HL-60/S4 treated with retinoic acid at 250 ng/mL for 4 days and 3 days (cell line): ENCODE data around the gene PLXND1.
"Not testable (repeated sequence)": the region's sequence is repeated elsewhere in the genome, so short reads cannot be mapped to it uniquely, and the experiment has no call there.

Experiments used
- in situ Hi-C: fragments of 300-500 bp; cut with MboI; formaldehyde crosslinking; loops from 2 replicates; pipeline ENCODE4 v1.7.0; 2022; ENCODE audit warnings: low sequenced_read_pairs

Gene PLXND1

DNA sequence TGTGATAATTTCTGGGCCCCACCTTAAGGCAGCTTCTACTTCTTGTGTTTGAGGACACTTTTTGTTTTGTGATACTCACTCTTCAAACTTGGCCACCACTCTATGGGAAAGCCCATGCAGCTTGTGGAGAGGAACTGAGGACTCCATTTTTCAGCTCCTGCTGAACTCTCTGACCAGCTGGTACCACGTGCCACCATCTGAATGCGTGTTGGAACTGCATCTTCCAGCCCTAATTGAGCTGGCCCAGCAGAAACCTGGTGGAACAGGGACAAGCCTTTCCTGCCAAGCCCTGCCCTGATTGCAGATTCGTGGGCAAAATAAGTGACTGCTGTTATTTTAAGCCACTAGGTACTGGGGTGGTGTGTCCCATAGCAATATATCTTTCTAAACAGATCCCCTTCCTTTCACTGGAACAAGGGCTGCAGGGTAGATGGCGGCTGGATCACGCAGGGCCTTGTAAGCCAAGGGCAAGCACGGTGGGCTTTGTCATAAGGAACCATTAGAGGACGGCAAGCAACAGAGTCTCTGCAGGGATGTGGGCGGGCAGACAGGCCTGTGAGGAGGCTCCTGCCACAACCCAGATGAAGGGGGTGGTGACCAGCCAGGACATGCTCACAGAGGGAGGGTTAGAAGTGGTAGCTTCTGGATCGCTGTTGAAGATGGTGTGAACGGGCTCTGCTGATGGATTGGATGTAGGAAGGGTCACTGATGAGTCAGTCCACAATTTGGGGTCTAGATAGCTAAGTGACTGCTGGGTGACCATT lies 54.0 kb downstream of the PLXND1 start:
- in situ Hi-C loops = no loop called here

GRCh38 chr3:129549805-129550204 lies 56.7 kb downstream of the PLXND1 start:
- in situ Hi-C loops = no loop called here

DNA sequence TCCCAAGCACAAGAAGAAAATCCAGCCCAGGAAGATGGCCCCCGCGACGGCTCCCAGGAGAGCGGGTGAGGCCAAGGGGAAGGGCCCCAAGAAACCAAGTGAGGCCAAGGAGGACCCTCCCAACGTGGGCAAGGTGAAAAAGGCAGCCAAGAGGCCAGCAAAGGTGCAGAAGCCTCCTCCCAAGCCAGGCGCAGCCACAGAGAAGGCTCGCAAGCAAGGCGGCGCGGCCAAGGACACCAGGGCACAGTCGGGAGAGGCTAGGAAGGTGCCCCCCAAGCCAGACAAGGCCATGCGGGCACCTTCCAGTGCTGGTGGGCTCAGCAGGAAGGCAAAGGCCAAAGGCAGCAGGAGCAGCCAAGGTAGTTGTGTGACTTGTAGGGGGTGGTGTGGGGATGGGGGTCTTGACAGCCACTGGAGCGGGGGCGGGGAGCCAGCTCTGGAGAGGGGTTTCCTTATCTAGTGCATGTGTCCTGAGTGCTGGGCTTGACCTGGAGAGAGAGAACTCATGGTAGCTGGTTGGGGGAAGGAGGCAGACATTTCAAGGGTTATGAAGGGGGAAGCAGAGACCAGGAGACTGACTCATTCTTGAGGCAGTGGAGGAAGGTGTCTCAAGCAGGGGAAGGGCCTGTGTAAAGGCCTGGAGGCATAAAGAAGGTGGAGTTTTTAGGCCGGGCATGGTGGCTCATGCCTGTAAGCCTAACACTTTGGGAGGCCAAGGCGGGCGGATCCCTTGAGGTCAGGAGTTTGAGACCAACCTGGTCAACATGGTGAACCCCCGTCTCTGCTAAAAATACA lies 57.3 kb downstream of the PLXND1 start:
- in situ Hi-C loops = no loop called here

DNA sequence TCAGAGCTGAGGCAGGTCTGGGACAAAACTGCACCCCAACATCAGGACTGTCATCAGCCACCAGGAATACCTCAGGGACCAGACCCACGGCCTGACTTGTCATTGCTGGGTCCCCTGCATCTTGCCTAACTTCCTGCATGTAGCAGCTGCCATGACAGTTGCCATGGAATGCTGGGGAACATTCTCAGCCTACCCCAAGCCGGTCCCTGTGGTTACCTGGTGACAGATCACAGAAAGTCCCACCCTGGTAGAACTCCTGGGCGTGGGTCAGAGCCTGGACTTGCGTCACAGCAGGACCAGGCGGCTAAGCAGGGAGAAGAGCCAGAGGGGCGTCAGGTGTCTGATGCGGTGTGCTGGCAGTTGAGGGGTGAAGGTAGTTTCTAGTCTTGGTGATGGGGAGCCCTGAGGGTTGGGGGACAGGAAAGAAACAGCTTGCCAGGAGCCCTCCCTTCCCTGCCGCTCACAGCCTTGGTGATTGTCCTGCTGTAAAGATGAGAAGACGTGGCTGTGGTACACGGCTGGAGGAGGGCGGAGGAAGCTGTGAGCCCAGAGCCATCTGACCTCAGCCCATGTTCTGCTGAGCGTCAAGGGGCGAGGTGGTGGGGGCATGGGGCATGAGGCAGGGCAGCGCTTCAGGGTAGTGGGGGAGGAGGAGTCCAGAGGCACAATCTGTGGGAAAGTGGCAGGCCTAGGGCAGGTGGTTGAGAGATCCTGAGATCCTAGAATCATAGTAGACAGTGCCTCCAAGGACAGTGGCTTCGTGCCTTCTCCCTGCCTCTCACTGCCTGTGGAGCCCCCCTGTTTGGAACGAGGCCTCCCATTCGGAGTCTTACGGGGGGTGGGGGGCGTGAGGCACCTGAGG lies 58.1 kb downstream of the PLXND1 start:
- in situ Hi-C loops = no loop called here

GRCh38 chr3:129547241-129547640 lies 59.2 kb downstream of the PLXND1 start:
- in situ Hi-C loops = no loop called here

GRCh38 chr3:129545951-129546350 lies 60.5 kb downstream of the PLXND1 start:
- in situ Hi-C loops = not testable (repeated sequence)

DNA sequence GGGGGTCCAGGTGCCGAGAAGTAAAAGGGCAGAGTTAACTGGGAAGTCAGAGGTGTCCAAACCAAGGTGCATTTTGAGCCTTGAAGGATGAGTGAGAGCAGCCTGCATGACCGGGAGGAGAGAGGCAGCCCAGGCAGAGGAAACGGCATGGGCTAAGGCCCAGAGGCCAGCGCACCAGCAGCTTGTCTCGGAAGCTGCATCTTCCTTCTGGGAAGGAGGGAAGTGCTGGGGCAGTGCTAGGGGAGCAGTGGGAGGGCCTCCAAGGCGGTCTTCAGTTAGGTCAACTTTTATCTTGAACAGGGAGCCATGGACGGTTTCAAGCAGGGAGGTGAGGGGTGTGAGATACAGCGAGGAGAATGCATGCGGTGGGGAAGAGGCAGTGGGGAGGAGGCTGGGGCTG lies 62.5 kb downstream of the PLXND1 start:
- in situ Hi-C loops = no loop called here

DNA sequence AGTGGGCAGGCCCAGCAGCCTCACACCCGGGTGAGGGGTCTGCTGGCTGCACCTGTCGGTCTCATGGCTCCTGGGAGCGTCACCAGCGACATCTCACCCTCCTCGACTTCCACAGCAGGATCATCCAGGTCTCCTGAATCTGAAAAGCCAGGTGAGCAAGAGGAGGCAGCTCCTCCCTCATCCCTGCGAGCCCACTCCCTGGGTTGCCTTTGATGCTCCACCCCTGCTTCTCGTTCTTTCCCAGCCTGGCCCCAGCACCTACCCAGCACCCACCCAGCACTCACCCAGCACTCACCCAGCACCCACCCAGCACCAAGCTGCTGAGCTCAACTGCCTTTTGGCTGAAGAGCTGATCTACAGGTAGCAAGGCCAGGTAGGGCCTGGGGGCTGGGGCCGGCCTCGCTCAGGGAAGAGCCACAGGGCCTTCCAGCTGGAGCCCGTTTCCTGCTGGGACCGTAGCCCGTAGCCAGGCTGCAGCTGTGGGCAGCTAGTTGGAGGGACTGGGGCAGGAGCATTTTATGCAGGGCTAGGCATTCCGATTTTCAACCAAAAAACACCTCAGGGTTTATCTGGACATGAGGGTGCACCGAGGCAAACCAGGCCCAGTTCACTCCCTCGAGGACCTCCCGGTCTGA lies 63.2 kb downstream of the PLXND1 start, which contains the start of gene H1-8:
H1-8 (plus strand) TSS at position 20 of the 635 bp plus-strand sequence; CDS start at position 64, 44 bp downstream.
- in situ Hi-C loops = no loop called here

DNA sequence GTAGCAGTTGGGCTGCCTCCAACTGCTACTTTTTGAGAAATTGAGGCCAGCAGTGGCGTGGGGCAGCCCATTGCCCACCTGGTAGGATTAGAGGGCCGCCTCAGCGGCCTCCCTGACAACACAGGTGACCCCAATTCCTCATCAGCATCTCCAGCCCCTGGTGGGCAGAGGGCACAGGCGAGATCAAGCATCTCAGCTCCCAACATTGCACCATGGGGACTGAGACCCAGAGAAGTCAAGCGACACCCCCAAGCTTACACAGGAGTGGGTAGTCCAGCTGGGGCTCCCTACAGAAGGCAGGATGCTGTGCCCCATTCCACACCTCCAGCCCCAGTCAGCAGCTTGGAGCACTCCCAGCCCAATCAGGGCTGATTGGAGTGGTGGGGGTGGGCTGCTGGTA lies 63.7 kb downstream of the PLXND1 start:
- in situ Hi-C loops = no loop called here

DNA sequence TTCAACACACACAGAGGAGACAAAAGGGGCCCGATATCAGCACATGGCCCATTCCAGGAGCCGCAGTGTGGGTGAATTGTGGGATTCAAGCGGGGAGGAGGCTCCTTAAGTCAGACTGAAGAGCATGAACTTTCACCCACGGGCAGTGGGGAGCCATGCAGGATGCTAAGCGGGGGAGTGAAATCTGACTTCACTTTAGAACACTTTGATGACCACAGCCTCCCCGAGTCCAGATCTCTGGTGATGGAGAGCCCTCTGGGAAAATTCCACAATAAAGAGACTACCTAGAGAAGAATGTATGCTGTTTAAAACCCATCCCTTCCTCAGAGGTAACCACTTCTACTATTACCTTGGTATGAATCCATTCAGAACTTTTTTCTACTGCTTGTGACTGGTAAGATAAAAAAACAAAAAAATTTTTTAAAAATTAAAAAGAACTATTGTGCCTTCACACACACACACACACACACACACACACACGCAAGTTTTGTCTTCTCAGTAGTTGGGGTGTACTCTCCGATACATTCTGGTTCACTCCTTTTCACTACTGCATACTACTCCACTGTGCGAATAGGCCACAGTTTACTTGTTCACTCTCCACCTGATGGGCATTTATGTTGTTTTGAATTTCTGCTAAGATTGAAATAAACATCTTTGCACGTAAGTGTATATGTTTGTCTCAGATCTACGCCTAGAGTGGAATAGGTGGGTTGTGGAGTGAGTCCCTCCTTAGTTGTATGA lies 65.5 kb downstream of the PLXND1 start:
- in situ Hi-C loops = no loop called here

DNA sequence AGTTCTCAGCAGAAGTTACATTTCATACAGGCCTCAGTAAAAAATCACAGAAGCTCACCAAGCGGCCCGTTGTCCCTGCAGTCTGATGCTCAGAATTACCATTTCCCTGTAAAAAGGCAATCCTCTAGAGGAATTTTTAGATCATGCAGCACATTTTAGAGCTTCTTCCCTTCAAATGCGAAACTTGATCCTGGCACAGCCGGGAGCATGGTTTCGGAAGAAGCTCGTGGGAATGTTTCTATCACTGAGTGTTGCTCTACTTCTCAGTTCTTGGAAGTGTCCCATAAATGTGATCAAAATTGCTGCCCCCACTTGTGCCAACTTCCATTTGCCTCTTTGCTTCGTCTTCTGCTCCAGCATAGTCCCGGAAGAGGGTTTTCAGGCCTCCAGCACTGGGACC lies 67.3 kb downstream of the PLXND1 start:
- in situ Hi-C loops = no loop called here

DNA sequence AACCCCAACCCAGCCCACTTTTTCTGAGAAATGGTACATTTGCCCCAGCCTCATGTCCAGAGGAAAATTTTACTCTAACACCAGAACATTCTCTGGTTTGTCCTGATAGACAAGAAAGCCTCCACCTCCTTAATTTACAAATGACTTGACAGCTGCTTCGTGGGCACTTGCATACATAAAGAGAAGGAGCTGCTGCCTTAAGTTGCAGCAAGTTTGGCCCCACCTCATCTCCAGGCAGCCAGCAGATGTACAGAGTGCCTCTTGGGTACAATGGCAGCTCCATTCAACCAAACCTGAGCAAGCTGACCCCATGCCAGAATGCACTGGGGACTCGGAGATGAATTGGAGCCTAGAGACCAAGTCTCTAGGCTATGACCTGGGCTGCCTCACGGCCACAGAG lies 69.7 kb downstream of the PLXND1 start:
- in situ Hi-C loops = no loop called here

- in situ Hi-C loops = no loop called here
These were observed 70.2 kb downstream of the PLXND1 start for GRCh38 chr3:129536374-129536667.

DNA sequence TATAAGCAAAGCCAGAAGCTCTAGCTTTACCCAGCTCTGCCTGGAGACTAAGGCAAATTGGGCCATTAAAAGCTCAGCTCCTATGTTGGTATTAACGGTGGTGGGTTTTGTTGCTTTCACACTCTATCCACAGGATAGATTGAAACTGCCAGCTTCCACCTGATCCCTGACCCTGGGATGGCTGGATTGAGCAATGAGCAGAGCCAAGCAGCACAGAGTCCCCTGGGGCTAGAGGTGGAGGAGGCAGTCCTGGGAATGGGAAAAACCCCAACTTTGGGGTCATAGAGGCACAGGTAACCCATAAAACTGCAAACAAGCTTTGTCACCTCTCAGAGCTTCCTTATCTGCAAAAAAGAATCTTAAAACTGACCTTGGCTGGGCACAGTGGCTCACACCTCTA lies 71.4 kb downstream of the PLXND1 start:
- in situ Hi-C loops = no loop called here

- in situ Hi-C loops = no loop called here
These were observed 71.9 kb downstream of the PLXND1 start for GRCh38 chr3:129534428-129535027.

DNA sequence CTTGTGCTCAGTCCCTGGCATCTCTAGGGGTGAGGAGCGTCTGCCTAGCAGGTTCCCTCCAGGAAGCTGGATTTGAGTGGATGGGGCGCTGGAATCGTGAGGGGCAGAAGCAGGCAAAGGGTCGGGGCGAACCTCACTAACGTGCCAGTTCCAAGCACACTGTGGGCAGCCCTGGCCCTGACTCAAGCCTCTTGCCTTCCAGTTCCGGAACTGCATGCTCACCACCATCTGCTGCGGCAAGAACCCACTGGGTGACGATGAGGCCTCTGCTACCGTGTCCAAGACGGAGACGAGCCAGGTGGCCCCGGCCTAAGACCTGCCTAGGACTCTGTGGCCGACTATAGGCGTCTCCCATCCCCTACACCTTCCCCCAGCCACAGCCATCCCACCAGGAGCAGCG lies 73.1 kb downstream of the PLXND1 start:
- in situ Hi-C loops = no loop called here

DNA sequence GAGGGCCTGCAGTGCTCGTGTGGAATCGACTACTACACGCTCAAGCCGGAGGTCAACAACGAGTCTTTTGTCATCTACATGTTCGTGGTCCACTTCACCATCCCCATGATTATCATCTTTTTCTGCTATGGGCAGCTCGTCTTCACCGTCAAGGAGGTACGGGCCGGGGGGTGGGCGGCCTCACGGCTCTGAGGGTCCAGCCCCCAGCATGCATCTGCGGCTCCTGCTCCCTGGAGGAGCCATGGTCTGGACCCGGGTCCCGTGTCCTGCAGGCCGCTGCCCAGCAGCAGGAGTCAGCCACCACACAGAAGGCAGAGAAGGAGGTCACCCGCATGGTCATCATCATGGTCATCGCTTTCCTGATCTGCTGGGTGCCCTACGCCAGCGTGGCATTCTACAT lies 74.2 kb downstream of the PLXND1 start:
- in situ Hi-C loops = no loop called here

DNA sequence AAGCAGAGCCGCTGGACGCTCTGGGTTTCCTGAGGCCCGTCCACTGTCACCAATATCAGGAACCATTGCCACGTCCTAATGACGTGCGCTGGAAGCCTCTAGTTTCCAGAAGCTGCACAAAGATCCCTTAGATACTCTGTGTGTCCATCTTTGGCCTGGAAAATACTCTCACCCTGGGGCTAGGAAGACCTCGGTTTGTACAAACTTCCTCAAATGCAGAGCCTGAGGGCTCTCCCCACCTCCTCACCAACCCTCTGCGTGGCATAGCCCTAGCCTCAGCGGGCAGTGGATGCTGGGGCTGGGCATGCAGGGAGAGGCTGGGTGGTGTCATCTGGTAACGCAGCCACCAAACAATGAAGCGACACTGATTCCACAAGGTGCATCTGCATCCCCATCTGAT lies 74.8 kb downstream of the PLXND1 start:
- in situ Hi-C loops = no loop called here

GRCh38 chr3:129530821-129531220 lies 75.7 kb downstream of the PLXND1 start:
- in situ Hi-C loops = no loop called here

GRCh38 chr3:129530251-129530791 lies 76.2 kb downstream of the PLXND1 start:
- in situ Hi-C loops = no loop called here
